Keratinocyte (primary cell): Measurements from ENCODE around the gene WWC2.

ENCODE experiments used
- CTCF ChIP-seq, 3 experiments: IDR thresholded peaks in 1 of 3; conservative IDR thresholded peaks in 1 of 3; optimal IDR thresholded peaks in 1 of 3; 2 replicates in 2 of 3; 3 replicates in 1 of 3; pipeline versions ENCODE3 to v1.5.1; 2011; ENCODE audit warnings: low read length in 3 of 3, mild to moderate bottlenecking in 3 of 3, moderate library complexity in 2 of 3, control low read depth in 1 of 3, inconsistent platforms in 1 of 3; ENCODE audit not compliant: insufficient read depth in 2 of 3; ENCODE audit errors: extremely low read depth in 1 of 3
- EZH2 ChIP-seq: IDR thresholded peaks from one replicate; pipeline ENCODE4 v1.6.1; 2012; ENCODE audit warnings: inconsistent platforms, mild to moderate bottlenecking, low read length, moderate library complexity

GRCh38 chr4:183144787-183145186, 45.7 kb downstream of the WWC2 start:
- no peak for TF ChIP-seq CTCF (optimal IDR thresholded peaks at IDR 0.05 in 1 of 3, IDR thresholded peaks at IDR 0.05 in 1 of 3, conservative IDR thresholded peaks at IDR 0.05 in 1 of 3; ENCODE audit: extremely low read depth in 1 of 3, insufficient read depth in 2 of 3, low read length in 3 of 3)
- no peak for TF ChIP-seq EZH2
